ENCODE results near the gene ATXN7L1. TPM values are rescaled to one million over a fixed set of nuclear protein-coding genes. Genes with fewer than 3 reads are reported as not detected.

ATXN7L1 gene
- total RNA-seq, 1 experiment from 2014 or later, result 14.6 TPM

DNA sequence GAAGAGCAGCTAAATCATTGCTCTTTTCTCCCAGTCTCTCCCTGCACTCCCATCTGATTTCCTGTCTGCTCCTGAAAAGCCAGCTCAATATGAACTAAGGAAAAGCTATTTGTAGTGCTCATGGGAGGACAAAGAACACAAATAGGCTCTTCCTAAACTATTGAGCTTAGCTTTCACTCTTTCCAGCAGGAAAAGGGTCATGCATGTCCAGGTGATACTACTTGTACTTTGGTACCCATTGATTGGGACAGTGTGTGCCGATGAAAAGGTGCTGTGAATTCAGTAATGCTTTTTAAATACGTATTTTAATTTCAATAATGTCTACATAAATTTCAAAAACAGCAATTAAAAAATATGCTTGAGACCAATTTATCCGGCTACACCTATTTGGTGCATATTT is 37.5 kb upstream of the ATXN7L1 start:
- no peaks in the 10 kb centered on the region for H3K27me3 ChIP-seq (ENCODE audit: insufficient read depth, low read depth)
- H3K4me1 ChIP-seq (replicated peaks; ENCODE audit: insufficient read depth), result no peaks in the 10 kb centered on the region
- DNase-seq, result no peak
- H3K9me3 ChIP-seq (ENCODE audit: insufficient read depth, low read depth), result no peaks in the 10 kb centered on the region; the same call in 1 of the 2 replicates
- no peaks in the 10 kb centered on the region for H3K79me2 ChIP-seq (ENCODE audit: low read depth)
- H2AFZ ChIP-seq, result no peak overlapping the region
- CTCF ChIA-PET, result no interaction called here
- no TSS peak for BruUV-seq (replicated peaks)
- H3K27ac ChIP-seq, result no peak overlapping the region
- H3K9me2 ChIP-seq (ENCODE audit: insufficient read depth), result no peaks in the 10 kb centered on the region
- H3F3A ChIP-seq (ENCODE audit: insufficient read depth, low read depth), result no peaks in the 10 kb centered on the region
- no peak for TF ChIP-seq EZH2 (IDR thresholded peaks at IDR 0.05; ENCODE audit: low read depth)
- TF ChIP-seq, protein P1, sequence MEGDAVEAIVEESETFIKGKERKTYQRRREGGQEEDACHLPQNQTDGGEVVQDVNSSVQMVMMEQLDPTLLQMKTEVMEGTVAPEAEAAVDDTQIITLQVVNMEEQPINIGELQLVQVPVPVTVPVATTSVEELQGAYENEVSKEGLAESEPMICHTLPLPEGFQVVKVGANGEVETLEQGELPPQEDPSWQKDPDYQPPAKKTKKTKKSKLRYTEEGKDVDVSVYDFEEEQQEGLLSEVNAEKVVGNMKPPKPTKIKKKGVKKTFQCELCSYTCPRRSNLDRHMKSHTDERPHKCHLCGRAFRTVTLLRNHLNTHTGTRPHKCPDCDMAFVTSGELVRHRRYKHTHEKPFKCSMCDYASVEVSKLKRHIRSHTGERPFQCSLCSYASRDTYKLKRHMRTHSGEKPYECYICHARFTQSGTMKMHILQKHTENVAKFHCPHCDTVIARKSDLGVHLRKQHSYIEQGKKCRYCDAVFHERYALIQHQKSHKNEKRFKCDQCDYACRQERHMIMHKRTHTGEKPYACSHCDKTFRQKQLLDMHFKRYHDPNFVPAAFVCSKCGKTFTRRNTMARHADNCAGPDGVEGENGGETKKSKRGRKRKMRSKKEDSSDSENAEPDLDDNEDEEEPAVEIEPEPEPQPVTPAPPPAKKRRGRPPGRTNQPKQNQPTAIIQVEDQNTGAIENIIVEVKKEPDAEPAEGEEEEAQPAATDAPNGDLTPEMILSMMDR (conservative IDR thresholded peaks at IDR 0.05), result no peak
- no peak overlapping the region for H3K4me3 ChIP-seq
- POLR2A ChIA-PET (ENCODE audit: unreplicated experiment), result no interaction called here
- H3K4me2 ChIP-seq, result no peak overlapping the region
- H4K20me1 ChIP-seq (ENCODE audit: insufficient read depth), result no peaks in the 10 kb centered on the region
- H3K36me3 ChIP-seq (ENCODE audit: low read depth), result no peaks in the 10 kb centered on the region
- intact Hi-C loops (cut with micrococcal nuclease; ENCODE audit: unreplicated experiment), result no loop called here

DNA sequence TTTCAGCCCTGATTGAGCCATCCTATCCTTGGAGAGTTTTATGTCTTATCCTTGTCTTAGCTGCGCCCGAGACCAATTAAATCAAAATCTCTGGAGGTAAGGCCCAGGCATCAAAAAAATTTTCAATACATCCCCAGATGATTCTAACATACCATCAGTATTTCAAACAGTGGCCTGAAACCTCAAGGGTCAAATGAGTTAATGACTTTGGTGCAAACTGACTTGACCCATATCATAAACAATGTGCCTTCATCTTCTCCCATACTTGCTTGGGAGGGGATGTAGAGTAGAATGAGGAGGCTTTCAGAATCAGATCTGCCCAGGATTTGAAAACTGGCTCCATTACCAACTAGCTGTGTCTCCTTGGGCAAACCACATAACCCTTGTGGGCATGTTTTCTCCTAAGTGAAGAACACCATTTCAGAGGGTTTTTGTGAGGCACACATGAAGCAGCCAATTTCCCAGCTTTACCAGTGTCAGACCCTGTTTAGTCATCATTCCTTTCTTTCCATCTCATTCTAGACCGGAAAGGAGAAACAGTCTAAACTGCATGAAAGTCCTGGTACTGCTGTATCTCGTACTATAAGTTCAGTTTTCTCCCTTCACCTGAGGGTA is 35.7 kb upstream of the ATXN7L1 start:
- Histone ChIP-seq H3K27me3 (ENCODE audit: insufficient read depth, low read depth) (no peaks in the 10 kb centered on the region), H3K27ac (no peak overlapping the region), H3K4me2 (no peak overlapping the region), H3K79me2 (ENCODE audit: low read depth) (no peaks in the 10 kb centered on the region), H3K4me3 (no peak overlapping the region), H3K9me3 (ENCODE audit: insufficient read depth, low read depth) (no peaks in the 10 kb centered on the region; the same call in 1 of the 2 replicates), H4K20me1 (ENCODE audit: insufficient read depth) (no peaks in the 10 kb centered on the region), H3K4me1 (replicated peaks; ENCODE audit: insufficient read depth) (no peaks in the 10 kb centered on the region), H3K36me3 (ENCODE audit: low read depth) (no peaks in the 10 kb centered on the region), H3K9me2 (ENCODE audit: insufficient read depth) (no peaks in the 10 kb centered on the region), H3F3A (ENCODE audit: insufficient read depth, low read depth) (no peaks in the 10 kb centered on the region), H2AFZ (no peak overlapping the region)
- intact Hi-C loops (cut with micrococcal nuclease; ENCODE audit: unreplicated experiment), result no loop called here
- no TSS peak for BruUV-seq (replicated peaks)
- TF ChIP-seq, protein P1 (conservative IDR thresholded peaks at IDR 0.05), result no peak
- TF ChIP-seq EZH2 (IDR thresholded peaks at IDR 0.05; ENCODE audit: low read depth), result no peak
- CTCF ChIA-PET, result no interaction called here
- POLR2A ChIA-PET (ENCODE audit: unreplicated experiment), result no interaction called here
- no peak for DNase-seq

DNA sequence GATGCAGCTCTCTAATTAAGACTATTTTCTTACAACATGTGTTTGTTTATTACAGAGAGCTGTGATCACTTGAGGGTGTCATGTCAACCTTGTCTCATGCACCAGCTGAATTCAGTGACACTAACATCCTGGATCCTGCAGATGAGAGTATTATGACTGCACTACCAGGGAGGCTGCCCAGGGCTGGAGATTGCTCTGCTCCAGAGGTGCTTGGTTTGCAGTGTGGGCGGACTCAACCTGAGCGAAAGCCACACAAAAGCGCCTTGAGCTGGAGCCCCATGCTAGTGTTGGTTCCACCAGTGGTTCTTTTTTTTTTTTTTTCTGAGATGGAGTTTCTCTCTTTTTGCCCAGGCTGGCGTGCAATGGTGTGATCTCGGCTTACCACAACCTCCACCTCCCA is 33.8 kb upstream of the ATXN7L1 start:
- no TSS peak for BruUV-seq (replicated peaks)
- intact Hi-C loops (cut with micrococcal nuclease; ENCODE audit: unreplicated experiment), result no loop called here
- H3K4me2 ChIP-seq, result no peak overlapping the region
- no peaks in the 10 kb centered on the region; the same call in 1 of the 2 replicates for H3K9me3 ChIP-seq (ENCODE audit: insufficient read depth, low read depth)
- H3F3A ChIP-seq (ENCODE audit: insufficient read depth, low read depth), result no peaks in the 10 kb centered on the region
- no peak overlapping the region for H3K27ac ChIP-seq
- CTCF ChIA-PET, result no interaction called here
- no peaks in the 10 kb centered on the region for H3K79me2 ChIP-seq (ENCODE audit: low read depth)
- H3K4me1 ChIP-seq (replicated peaks; ENCODE audit: insufficient read depth), result no peaks in the 10 kb centered on the region
- TF ChIP-seq, protein P1 (conservative IDR thresholded peaks at IDR 0.05), result no peak
- TF ChIP-seq EZH2 (IDR thresholded peaks at IDR 0.05; ENCODE audit: low read depth), result no peak
- no peak overlapping the region for H3K4me3 ChIP-seq
- POLR2A ChIA-PET (ENCODE audit: unreplicated experiment), result no interaction called here
- no peak for DNase-seq
- H3K36me3 ChIP-seq (ENCODE audit: low read depth), result no peaks in the 10 kb centered on the region
- H4K20me1 ChIP-seq (ENCODE audit: insufficient read depth), result no peaks in the 10 kb centered on the region
- no peak overlapping the region for H2AFZ ChIP-seq
- no peaks in the 10 kb centered on the region for H3K27me3 ChIP-seq (ENCODE audit: insufficient read depth, low read depth)
- H3K9me2 ChIP-seq (ENCODE audit: insufficient read depth), result no peaks in the 10 kb centered on the region
